Activated CD4-positive, alpha-beta T cell treated with anti-CD3 and anti-CD28 coated beads, Interleukin-2, amount 10 ng/mL, durations not matched to agents 24 days and 14 days (primary cell): ENCODE results near the gene PFKFB4. TPM values are rescaled to one million over a fixed set of nuclear protein-coding genes. Genes with fewer than 3 reads are reported as not detected.
"Not testable (repeated sequence)": the region's sequence is repeated elsewhere in the genome, so short reads cannot be mapped to it uniquely, and the experiment has no call there.

Experiments
- DNase-seq: peaks from one replicate; pipeline ENCODE4 v3.0.0; 2022
- H3K27ac Mint-ChIP-seq: one replicate; pipeline ENCODE4 v1.8.0; 2022; ENCODE audit warnings: mild to moderate bottlenecking, mixed read lengths
- H3K27me3 Mint-ChIP-seq: one replicate; pipeline ENCODE4 v1.8.0; 2022; ENCODE audit warnings: mixed read lengths
- H3K36me3 Mint-ChIP-seq: one replicate; pipeline ENCODE4 v1.8.0; 2022; ENCODE audit warnings: low read depth, mild to moderate bottlenecking, mixed read lengths
- H3K4me1 Mint-ChIP-seq: one replicate; pipeline ENCODE4 v1.8.0; 2021; ENCODE audit warnings: mixed read lengths
- H3K4me3 Mint-ChIP-seq: one replicate; pipeline ENCODE4 v1.8.0; 2022; ENCODE audit warnings: mild to moderate bottlenecking, moderate library complexity, mixed read lengths
- H3K9me3 Mint-ChIP-seq: one replicate; pipeline ENCODE4 v1.8.0; 2021; ENCODE audit warnings: mixed read lengths
- intact Hi-C: fragments of 100-400 bp; cut with micrococcal nuclease; formaldehyde crosslinking; loops from one replicate; pipeline ENCODE4 v1.15.1; 2023
- total RNA-seq: library from RNA; stranded (reverse); gene quantifications from 2 replicates; pipeline ENCODE4 v1.2.3, GENCODE V29; 2022

The PFKFB4 gene
- total RNA-seq, 1 donor from 2014 or later = 44.0 TPM

DNA sequence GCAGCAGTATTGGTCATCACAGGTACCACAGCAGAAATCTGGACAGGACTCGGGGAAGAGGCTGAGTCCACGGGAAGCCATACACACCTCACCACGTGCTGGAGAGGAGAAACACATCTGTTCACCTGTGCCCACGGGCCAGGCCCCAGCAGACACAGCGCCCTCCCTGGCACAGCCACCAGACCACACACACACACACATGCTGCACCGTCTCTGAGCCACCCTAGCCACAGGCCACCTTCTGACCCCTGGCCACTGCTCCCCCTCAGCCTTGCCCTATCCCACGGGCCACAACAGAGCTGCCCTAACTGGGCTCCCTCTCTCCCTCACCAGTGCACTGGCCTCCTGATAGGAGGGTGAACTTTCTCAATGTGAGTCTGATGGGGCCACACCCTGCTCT is 55.4 kb downstream of the PFKFB4 start:
- no peaks in the 10 kb centered on the region for H3K9me3 Mint-ChIP-seq
- H3K27me3 Mint-ChIP-seq = no peaks in the 10 kb centered on the region
- no peak overlapping the region for H3K4me3 Mint-ChIP-seq
- H3K36me3 Mint-ChIP-seq = peaks cover 27% of the 10 kb centered on the region
- DNase-seq = no peak
- intact Hi-C loops = no loop called here
- peak overlapping the region; percentile 61 for H3K27ac Mint-ChIP-seq
- peaks cover 40% of the 10 kb centered on the region for H3K4me1 Mint-ChIP-seq

DNA sequence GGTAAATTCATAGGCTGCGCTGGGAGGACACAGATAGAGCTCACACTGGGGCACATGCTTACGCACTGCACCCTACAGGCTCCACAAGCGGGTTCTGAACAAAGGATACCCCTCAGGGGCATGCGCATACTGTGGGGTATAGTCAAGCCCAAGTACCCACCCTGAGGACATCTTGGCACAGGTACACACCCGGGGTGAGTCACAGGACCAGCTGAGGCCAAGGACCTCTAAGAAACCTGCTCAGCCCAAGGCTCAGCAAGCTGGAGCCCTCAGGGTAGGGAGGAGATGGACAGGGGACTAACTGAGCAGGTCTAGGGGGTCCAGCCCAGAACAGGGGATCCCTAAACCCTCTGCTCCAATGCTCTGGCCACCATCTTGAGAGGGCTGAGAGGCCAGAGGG is 55.9 kb downstream of the PFKFB4 start:
- peak overlapping the region; percentile 43 for H3K27ac Mint-ChIP-seq
- no peak overlapping the region for H3K4me3 Mint-ChIP-seq
- H3K9me3 Mint-ChIP-seq = no peaks in the 10 kb centered on the region
- peaks cover 27% of the 10 kb centered on the region for H3K36me3 Mint-ChIP-seq
- H3K4me1 Mint-ChIP-seq = peaks cover 36% of the 10 kb centered on the region
- DNase-seq = no peak
- no peaks in the 10 kb centered on the region for H3K27me3 Mint-ChIP-seq
- intact Hi-C loops = loop anchor here (1.0 kb wide), 1 partner anchor 14 kb away; no protein-coding TSS in a partner anchor

DNA sequence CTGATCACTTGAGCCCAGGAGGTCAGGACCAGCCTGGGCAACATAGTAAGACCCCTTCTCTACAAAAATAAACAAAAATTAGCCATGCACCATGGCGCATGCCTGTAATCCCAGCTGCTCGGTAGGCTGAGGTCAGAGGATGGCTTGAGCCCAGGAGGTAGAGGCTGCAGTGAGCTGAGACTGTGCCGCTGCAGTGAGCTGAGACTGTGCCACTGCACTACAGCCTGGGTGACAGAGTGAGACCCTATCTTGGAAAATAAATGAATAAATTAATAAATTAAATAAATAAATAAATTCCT is 63.5 kb downstream of the PFKFB4 start:
- Mint-ChIP-seq H3K27ac (no peak overlapping the region), H3K9me3 (no peaks in the 10 kb centered on the region)
- intact Hi-C loops = no loop called here

GRCh38 chr3:48492461-48493202 is 64.0 kb downstream of the PFKFB4 start:
- Mint-ChIP-seq H3K9me3 (no peaks in the 10 kb centered on the region), H3K36me3 (peaks cover 18% of the 10 kb centered on the region), H3K27ac (no peak overlapping the region), H3K27me3 (no peaks in the 10 kb centered on the region), H3K4me1 (no peaks in the 10 kb centered on the region), H3K4me3 (no peak overlapping the region)
- intact Hi-C loops = no loop called here
- no peak for DNase-seq

More for the DNA sequence above, 63.5 kb downstream of the PFKFB4 start:
- no peak for DNase-seq
- Mint-ChIP-seq H3K36me3 (peaks cover 20% of the 10 kb centered on the region), H3K27me3 (no peaks in the 10 kb centered on the region), H3K4me3 (no peak overlapping the region), H3K4me1 (peaks cover 2% of the 10 kb centered on the region)

DNA sequence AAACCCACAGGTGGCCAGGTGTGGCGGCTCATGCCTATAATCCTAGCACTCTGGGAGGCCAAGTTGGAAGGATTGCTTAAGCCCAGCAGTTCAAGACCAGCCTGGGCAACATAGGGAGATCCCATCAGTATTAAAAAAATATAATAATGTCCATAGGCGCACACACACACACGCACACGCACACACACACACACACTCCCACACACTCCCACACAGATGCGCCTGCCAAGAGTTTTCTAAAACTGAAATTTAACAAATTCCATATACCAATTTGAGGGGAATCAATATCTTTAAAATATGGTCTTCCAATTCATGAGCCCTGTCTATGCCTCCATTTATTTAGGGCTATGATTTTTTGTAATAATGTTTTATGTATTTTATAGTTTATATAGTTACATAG is 69.7 kb downstream of the PFKFB4 start:
- H3K4me1 Mint-ChIP-seq = no peaks in the 10 kb centered on the region
- intact Hi-C loops = no loop called here
- no peak overlapping the region for H3K27ac Mint-ChIP-seq

GRCh38 chr3:48482822-48483221 is 73.8 kb downstream of the PFKFB4 start:
- Mint-ChIP-seq H3K36me3 (peaks cover 12% of the 10 kb centered on the region), H3K4me1 (peaks cover 17% of the 10 kb centered on the region)
- H3K9me3 Mint-ChIP-seq = not testable (repeated sequence)

More for the DNA sequence above, 69.7 kb downstream of the PFKFB4 start:
- Mint-ChIP-seq H3K4me3 (no peak overlapping the region), H3K27me3 (no peaks in the 10 kb centered on the region), H3K36me3 (peaks cover 11% of the 10 kb centered on the region), H3K9me3 (no peaks in the 10 kb centered on the region)
- no peak for DNase-seq

DNA sequence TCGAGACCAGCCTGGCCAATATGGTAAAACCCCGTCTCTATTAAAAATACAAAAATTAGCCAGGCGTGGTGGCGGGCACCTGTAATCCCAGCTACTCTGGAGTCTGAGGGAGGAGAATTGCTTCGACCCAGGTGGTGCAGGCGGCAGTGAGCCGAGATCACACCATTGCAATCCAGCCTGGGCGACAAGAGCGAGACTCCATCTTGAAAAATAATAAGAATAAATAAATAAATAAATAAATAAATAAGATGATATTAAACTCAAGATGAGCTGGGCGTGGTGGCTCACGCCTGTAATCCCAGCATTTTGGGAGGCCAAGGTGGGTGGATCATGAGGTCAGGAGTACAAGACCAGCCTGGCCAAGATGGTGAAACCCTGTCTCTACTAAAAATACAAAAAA is 75.7 kb downstream of the PFKFB4 start:
- H3K4me3 Mint-ChIP-seq, intact Hi-C loops, H3K9me3 Mint-ChIP-seq, DNase-seq, H3K27me3 Mint-ChIP-seq, H3K27ac Mint-ChIP-seq: not testable (repeated sequence)
- H3K4me1 Mint-ChIP-seq = peaks cover 23% of the 10 kb centered on the region
- peaks cover 17% of the 10 kb centered on the region for H3K36me3 Mint-ChIP-seq

More at GRCh38 chr3:48482822-48483221, 73.8 kb downstream of the PFKFB4 start:
- H3K4me3 Mint-ChIP-seq, intact Hi-C loops, H3K27ac Mint-ChIP-seq, DNase-seq, H3K27me3 Mint-ChIP-seq: not testable (repeated sequence)

- H3K4me3 Mint-ChIP-seq = peak overlapping the region; percentile 80
- H3K4me1 Mint-ChIP-seq = peaks cover 30% of the 10 kb centered on the region
- intact Hi-C loops = loop anchor here (10.0 kb wide), 1 partner anchor 1846 kb away; the partner anchor contains the start of genes HYAL2 and TUSC2
- DNase-seq = peak; percentile 89
- peak overlapping the region; percentile 98 for H3K27ac Mint-ChIP-seq
- no peaks in the 10 kb centered on the region for H3K9me3 Mint-ChIP-seq
- no peaks in the 10 kb centered on the region for H3K27me3 Mint-ChIP-seq
- H3K36me3 Mint-ChIP-seq = peaks cover 23% of the 10 kb centered on the region
Observed at GRCh38 chr3:48478626-48479555, 77.7 kb downstream of the PFKFB4 start.

- peak overlapping the region; percentile 98 for H3K27ac Mint-ChIP-seq
- H3K36me3 Mint-ChIP-seq = peaks cover 26% of the 10 kb centered on the region
- H3K27me3 Mint-ChIP-seq = no peaks in the 10 kb centered on the region
- peak overlapping the region; percentile 80 for H3K4me3 Mint-ChIP-seq
- no peaks in the 10 kb centered on the region for H3K9me3 Mint-ChIP-seq
- H3K4me1 Mint-ChIP-seq = peaks cover 36% of the 10 kb centered on the region
- DNase-seq = peak; percentile 59
- intact Hi-C loops = loop anchor here (10.0 kb wide), 1 partner anchor 1847 kb away; the partner anchor contains the start of genes HYAL2 and TUSC2
Observed at GRCh38 chr3:48477959-48478520, 78.6 kb downstream of the PFKFB4 start.

DNA sequence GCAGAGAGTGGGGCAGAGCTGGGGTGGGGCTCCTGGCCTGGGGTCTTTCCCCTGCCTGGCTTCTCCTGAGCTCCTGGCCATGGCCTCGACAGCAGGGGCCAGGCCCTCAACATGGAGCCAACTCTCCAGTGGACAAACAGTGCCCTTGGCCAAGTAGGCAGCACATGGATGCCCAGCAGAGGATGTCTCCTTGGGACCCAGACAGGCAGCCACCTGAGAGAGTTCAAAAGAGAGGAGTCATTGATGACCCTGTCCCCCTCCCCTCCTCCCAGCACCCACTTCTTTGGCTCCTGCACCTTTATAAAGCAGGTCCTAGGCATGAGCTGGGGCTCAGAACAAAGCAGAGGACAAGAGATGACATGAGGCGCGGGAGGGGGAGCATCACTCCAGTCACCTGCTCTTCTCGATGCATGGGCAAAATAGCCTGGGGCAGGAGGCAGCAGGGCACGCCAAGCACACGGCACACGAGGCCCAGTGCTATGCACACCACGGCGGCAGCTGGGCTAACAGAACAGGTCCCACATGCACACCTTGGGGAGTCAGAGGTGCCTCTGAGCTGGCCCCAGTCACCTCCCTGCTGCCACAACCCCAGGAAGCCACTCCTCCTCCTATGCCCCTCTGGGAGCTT is 80.1 kb downstream of the PFKFB4 start:
- Mint-ChIP-seq H3K36me3 (peaks cover 27% of the 10 kb centered on the region), H3K27me3 (no peaks in the 10 kb centered on the region), H3K4me1 (peaks cover 40% of the 10 kb centered on the region), H3K27ac (peak overlapping the region; percentile 98), H3K9me3 (no peaks in the 10 kb centered on the region), H3K4me3 (no peak overlapping the region)
- intact Hi-C loops = loop anchor here (10.0 kb wide), 1 partner anchor 1848 kb away; the partner anchor contains the start of genes HYAL2 and TUSC2
- DNase-seq = peak; percentile 60

GRCh38 chr3:48475188-48475587 is 81.4 kb downstream of the PFKFB4 start:
- H3K4me1 Mint-ChIP-seq = peaks cover 42% of the 10 kb centered on the region
- intact Hi-C loops = loop anchor here (10.0 kb wide), 1 partner anchor 1850 kb away; the partner anchor contains the start of genes HYAL2 and TUSC2
- H3K27ac Mint-ChIP-seq = peak overlapping the region; percentile 86
- H3K4me3 Mint-ChIP-seq = no peak overlapping the region
- H3K36me3 Mint-ChIP-seq = peaks cover 26% of the 10 kb centered on the region
- no peaks in the 10 kb centered on the region for H3K9me3 Mint-ChIP-seq
- peak; percentile 58 for DNase-seq
- no peaks in the 10 kb centered on the region for H3K27me3 Mint-ChIP-seq

GRCh38 chr3:48474619-48475018 is 82.0 kb downstream of the PFKFB4 start:
- intact Hi-C loops = loop anchor here (10.0 kb wide), 1 partner anchor 1850 kb away; the partner anchor contains the start of genes HYAL2 and TUSC2
- Mint-ChIP-seq H3K36me3 (peaks cover 29% of the 10 kb centered on the region), H3K4me1 (peaks cover 45% of the 10 kb centered on the region), H3K4me3 (peak overlapping the region; percentile 51), H3K9me3 (no peaks in the 10 kb centered on the region), H3K27me3 (no peaks in the 10 kb centered on the region), H3K27ac (peak overlapping the region; percentile 86)
- peak; percentile 59 for DNase-seq

GRCh38 chr3:48474031-48474430 is 82.6 kb downstream of the PFKFB4 start:
- DNase-seq, H3K4me3 Mint-ChIP-seq, H3K9me3 Mint-ChIP-seq, H3K27ac Mint-ChIP-seq, H3K27me3 Mint-ChIP-seq: not testable (repeated sequence)
- intact Hi-C loops = loop anchor here (10.0 kb wide), 1 partner anchor 1851 kb away; the partner anchor contains the start of genes HYAL2 and TUSC2
- peaks cover 47% of the 10 kb centered on the region for H3K4me1 Mint-ChIP-seq
- H3K36me3 Mint-ChIP-seq = peaks cover 34% of the 10 kb centered on the region
